ENCODE results near the gene COX4I1.

DNA sequence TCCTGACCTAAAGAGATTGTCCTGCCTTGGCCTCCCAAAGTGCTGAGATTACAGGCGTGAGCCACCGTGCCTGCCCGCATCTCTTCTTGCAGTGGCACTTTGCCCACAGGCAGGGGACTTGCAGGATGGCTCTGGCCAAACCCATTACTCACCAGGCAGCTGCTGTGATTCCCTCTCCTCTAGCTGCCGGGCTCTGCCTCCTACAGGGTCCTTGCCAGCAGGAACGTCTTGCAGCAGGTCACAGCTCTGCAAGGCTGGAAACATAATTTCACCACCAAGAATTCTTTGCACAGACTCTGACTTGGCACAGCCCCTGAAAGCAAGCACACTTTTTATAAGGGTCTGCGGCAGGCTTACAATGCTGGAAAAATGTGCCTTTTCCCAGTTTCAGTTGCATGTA is 20.3 kb downstream of the COX4I1 start:
- TF ChIP-seq POLR2A (IDR thresholded peaks at IDR 0.05): no peak
- TF ChIP-seq, protein P1, sequence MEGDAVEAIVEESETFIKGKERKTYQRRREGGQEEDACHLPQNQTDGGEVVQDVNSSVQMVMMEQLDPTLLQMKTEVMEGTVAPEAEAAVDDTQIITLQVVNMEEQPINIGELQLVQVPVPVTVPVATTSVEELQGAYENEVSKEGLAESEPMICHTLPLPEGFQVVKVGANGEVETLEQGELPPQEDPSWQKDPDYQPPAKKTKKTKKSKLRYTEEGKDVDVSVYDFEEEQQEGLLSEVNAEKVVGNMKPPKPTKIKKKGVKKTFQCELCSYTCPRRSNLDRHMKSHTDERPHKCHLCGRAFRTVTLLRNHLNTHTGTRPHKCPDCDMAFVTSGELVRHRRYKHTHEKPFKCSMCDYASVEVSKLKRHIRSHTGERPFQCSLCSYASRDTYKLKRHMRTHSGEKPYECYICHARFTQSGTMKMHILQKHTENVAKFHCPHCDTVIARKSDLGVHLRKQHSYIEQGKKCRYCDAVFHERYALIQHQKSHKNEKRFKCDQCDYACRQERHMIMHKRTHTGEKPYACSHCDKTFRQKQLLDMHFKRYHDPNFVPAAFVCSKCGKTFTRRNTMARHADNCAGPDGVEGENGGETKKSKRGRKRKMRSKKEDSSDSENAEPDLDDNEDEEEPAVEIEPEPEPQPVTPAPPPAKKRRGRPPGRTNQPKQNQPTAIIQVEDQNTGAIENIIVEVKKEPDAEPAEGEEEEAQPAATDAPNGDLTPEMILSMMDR (IDR thresholded peaks at IDR 0.05): no peak
